Right cardiac atrium (tissue), 5 donors: Measurements from ENCODE around the gene POU2F1. TPM values are rescaled to one million over a fixed set of nuclear protein-coding genes. Genes with fewer than 3 reads are reported as not detected.
"Not testable (repeated sequence)": the region's sequence is repeated elsewhere in the genome, so short reads cannot be mapped to it uniquely, and the experiment has no call there.

Experiments
- ATAC-seq, 2 donors: fragments of 200-7000 bp; cut with Tn5 transposase; one replicate each; pipeline versions ENCODE4 v1.8.0 to v1.9.1; 2020; ENCODE audit warnings: moderate library complexity in 2 of 2, mild to moderate bottlenecking in 1 of 2
- DNase-seq, 3 donors: peaks; one replicate each; pipeline ENCODE4 v3.0.0-alpha.2; 2020
- H3K27ac ChIP-seq: one replicate; pipeline ENCODE4 v1.5.1; 2013; ENCODE audit warnings: mild to moderate bottlenecking, low read length, control low read depth, moderate library complexity
- H3K27me3 ChIP-seq: one replicate; pipeline ENCODE4 v1.6.1; 2013; ENCODE audit not compliant: control insufficient read depth, insufficient read depth
- H3K4me1 ChIP-seq: one replicate; pipeline ENCODE4 v1.6.1; 2013; ENCODE audit warnings: low read length; ENCODE audit not compliant: control insufficient read depth, insufficient read depth
- H3K4me3 ChIP-seq: one replicate; pipeline ENCODE4 v1.5.1; 2013; ENCODE audit warnings: low read length, control low read depth
- H3K9me3 ChIP-seq: one replicate; pipeline ENCODE4 v1.6.1; 2013; ENCODE audit warnings: low read length; ENCODE audit not compliant: control insufficient read depth
- WGBS: extraction: QIAGEN DNeasy Blood & Tissue Kit; methylation state at CpG from one replicate; pipeline ENCODE4 v1.1.7; 2013; 5-methylcytosine and 5-hydroxymethylcytosine counted together
- intact Hi-C, 4 donors: fragments of 100-400 bp; cut with DNase I; formaldehyde crosslinking; loops; one replicate each; pipeline versions ENCODE4 v1.11.0 to v1.14.0; 2022 to 2023
- polyA plus RNA-seq: library from polyadenylated mRNA; stranded (reverse); fragments of 200-250 nt; gene quantifications from one replicate; pipeline ENCODE4 v1.2.3, GENCODE V29; 2013
- total RNA-seq, 4 donors: library from RNA; stranded (reverse); fragmentation: NEBNext Ultra II Directional; extraction: Animal tissue kit (Norgen Biotek cat#: 25700); gene quantifications; one replicate each; pipeline ENCODE4 v1.2.1, GENCODE V29; 2021
- donor health status: healthy with polysubstance abuse.
- donor health status: DM: no; HTN: yes; CAD: no.
- donor health status: DM: no; HTN: no; CAD: no.
- donor health status: DM: no; HTN: yes; CAD: no; lungs with severe emphysema.
- donor health status: DM: yes; HTN: yes; CAD: no.

Gene POU2F1
- total and polyA plus RNA-seq, 5 donors, result 3.2 to 12.5 (median 9.6) TPM

DNA sequence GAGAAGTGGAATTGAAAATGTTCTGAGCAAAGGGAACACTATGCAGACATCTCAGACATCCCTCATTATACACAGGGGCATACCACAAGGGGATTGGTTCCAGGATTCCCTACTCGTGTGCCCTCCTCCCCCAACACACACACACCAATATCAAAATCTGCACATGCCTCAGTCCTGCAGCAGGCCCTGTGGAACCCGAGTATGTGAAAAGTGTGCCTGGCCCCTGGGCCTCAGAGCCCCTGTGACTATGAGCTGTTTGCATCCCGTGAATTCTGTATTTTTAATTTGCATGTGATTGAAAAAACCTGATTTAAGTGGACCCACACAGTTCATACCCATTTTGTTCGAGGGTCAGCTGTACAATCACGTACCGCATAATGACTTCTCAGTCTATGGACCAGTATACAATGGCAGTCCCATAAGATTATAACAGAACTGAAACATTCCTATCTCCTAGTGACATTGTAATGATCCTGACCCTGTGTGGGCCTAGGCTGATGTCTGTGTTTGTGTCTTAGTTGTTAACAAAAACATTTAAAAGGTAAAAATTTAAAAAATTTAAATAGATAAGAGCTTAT is 11.3 kb downstream of the POU2F1 start:
- Histone ChIP-seq H3K4me1 (peaks cover 7% of the 10 kb centered on the region), H3K27ac (no peak overlapping the region), H3K27me3 (no peaks in the 10 kb centered on the region), H3K4me3 (no peak overlapping the region), H3K9me3 (no peaks in the 10 kb centered on the region)
- intact Hi-C loops, result no loop called here
- no peak for ATAC-seq
- no peak for DNase-seq
- 88% methylated on average over 6 of the region's 6 CpGs for WGBS

DNA sequence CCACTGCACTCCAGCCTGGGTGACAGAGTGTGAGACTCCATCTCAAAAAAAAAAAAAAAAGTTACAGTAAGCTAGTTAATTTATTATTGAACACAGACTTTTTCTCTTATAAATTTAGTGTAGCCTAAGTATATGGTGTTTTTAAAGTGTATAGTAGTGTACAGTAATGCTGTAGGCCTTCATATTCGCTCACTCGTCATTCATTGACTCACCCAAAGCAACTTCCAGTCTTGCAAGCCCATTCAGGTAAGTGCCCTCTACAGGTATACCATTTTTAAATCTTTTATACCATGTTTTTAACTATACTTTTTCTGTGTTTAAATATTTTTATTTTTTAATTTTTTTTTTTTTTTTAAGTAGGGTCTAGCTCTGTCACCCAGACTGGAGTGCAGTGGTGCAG is 12.1 kb downstream of the POU2F1 start:
- intact Hi-C loops, result no loop called here
- Histone ChIP-seq H3K9me3 (no peaks in the 10 kb centered on the region), H3K27ac (no peak overlapping the region), H3K4me3 (no peak overlapping the region), H3K27me3 (no peaks in the 10 kb centered on the region), H3K4me1 (peaks cover 9% of the 10 kb centered on the region)
- no peak for DNase-seq
- ATAC-seq, result no peak
- 98% methylated on average over 2 of the region's 2 CpGs for WGBS

DNA sequence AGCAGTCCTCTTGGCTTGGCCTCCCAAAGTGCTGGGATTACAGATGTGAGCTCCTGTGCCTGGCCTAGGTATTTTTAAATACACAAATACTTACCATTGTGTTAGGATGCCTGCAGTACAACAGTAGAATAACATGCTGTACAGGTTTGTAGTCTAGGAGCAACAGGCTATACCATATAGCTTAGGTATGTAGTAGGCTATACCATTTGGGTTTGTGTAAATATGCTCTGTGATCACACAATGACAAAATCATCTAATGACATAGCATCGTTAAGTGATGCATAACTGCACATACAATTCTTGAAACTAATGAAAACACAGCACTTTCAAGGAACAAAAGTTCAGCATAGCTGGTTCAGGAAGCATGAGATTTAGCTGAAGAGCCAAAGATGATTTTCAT is 12.7 kb downstream of the POU2F1 start:
- no peak for ATAC-seq
- 80% methylated on average over 1 of the region's 1 CpG for WGBS
- no peak for DNase-seq
- H3K4me1 ChIP-seq, result peaks cover 7% of the 10 kb centered on the region
- no peak overlapping the region for H3K27ac ChIP-seq
- no peak overlapping the region for H3K4me3 ChIP-seq
- H3K27me3 ChIP-seq, result no peaks in the 10 kb centered on the region
- no peaks in the 10 kb centered on the region for H3K9me3 ChIP-seq
- intact Hi-C loops, result no loop called here

DNA sequence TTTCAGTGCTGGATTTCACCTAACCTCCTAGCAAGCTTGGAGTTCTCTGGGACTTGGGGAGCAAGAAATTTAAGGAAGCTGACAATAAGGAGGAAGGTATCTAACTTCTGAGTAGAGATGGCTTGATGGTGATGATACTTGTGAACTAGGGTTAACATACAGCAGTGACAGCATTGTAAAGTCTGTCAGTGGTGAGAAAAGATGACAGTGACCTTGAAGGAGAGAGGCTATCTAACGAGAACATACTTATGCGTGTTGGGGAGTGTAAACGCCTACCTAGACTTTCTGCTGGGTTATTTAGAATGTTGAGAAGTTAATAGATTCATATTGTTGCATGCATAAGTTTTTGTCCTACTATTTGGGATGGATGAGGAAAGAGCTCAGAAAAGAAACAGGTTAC is 16.3 kb downstream of the POU2F1 start:
- Histone ChIP-seq H3K27ac (no peak overlapping the region), H3K9me3 (no peaks in the 10 kb centered on the region), H3K27me3 (no peaks in the 10 kb centered on the region), H3K4me3 (no peak overlapping the region), H3K4me1 (peaks cover 3% of the 10 kb centered on the region)
- ATAC-seq (no peak), DNase-seq (no peak)
- WGBS, result 70% methylated on average over 3 of the region's 3 CpGs
- intact Hi-C loops, result no loop called here

DNA sequence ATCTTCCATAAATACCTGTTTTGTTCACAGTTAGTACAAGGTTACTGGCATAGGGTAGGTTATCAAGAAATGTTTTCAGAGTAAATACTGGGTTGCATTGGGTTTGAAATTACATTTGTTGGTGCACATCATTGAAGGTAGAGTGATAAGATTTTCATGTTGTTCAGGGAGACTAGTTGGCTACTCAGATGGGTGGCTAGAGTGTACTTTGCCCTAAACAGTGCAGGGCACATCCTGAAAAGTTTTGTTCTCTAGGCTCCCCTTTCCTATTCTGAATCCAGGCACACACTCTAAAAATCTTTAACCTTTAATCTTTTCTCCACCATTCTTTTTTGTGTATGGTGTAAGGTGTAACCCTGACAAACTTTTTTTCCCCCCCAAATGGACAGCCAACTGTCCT is 18.0 kb downstream of the POU2F1 start:
- intact Hi-C loops, result no loop called here

DNA sequence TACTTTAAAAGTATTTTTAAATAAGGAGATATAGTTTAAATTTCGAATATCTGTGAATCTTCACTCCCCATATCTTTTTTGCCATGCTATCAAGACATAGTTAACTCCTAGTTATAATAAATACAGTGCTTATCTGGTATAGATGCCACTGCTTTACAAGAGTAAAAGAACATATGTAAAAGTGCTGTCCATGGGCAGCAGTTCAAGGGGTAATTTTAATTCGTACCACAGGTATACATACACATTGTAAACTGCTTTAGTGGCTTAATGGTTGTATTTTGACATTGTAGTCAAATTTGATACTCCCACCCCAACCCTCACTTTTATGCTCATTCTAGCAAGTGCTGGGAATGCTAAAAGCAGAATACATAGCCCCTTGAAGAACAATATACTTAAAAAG is 18.6 kb downstream of the POU2F1 start:
- Histone ChIP-seq H3K4me3 (no peak overlapping the region), H3K9me3 (no peaks in the 10 kb centered on the region), H3K27me3 (no peaks in the 10 kb centered on the region), H3K27ac (no peak overlapping the region), H3K4me1 (peaks cover 3% of the 10 kb centered on the region)
- intact Hi-C loops, result no loop called here
- ATAC-seq (no peak), DNase-seq (no peak)
- 90% methylated on average over 2 of the region's 2 CpGs for WGBS

More for the DNA sequence above, 18.0 kb downstream of the POU2F1 start:
- no peak for DNase-seq
- no peak overlapping the region for H3K27ac ChIP-seq
- no peaks in the 10 kb centered on the region for H3K27me3 ChIP-seq
- no peak for ATAC-seq
- H3K4me3 ChIP-seq, result no peak overlapping the region
- H3K9me3 ChIP-seq, result no peaks in the 10 kb centered on the region
- peaks cover 3% of the 10 kb centered on the region for H3K4me1 ChIP-seq

DNA sequence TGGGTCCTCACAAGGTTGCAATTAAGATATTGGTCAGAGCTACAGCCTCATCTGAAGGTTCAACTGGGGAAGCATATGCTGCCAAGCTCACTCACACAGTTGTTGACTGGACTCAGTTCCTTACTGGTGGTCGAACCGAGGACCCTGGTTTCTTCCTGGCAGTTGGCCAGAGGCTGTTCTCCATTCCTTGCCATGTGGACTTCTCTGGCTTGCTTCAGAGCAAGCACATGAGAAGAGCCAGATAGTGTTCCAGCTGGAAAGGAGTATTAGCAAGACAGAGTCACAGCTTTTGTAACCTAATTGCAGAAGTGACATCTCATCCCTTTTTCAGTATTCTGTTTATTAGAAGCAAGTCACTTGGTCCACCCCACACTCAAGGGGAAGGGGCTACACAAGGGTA is 23.6 kb downstream of the POU2F1 start:
- ATAC-seq, result no peak
- intact Hi-C loops, result no loop called here
- DNase-seq, result no peak
- no peak overlapping the region for H3K27ac ChIP-seq
- no peaks in the 10 kb centered on the region for H3K4me1 ChIP-seq
- 97% methylated on average over 2 of the region's 2 CpGs for WGBS
- H3K9me3 ChIP-seq, result no peaks in the 10 kb centered on the region
- no peak overlapping the region for H3K4me3 ChIP-seq
- no peaks in the 10 kb centered on the region for H3K27me3 ChIP-seq

DNA sequence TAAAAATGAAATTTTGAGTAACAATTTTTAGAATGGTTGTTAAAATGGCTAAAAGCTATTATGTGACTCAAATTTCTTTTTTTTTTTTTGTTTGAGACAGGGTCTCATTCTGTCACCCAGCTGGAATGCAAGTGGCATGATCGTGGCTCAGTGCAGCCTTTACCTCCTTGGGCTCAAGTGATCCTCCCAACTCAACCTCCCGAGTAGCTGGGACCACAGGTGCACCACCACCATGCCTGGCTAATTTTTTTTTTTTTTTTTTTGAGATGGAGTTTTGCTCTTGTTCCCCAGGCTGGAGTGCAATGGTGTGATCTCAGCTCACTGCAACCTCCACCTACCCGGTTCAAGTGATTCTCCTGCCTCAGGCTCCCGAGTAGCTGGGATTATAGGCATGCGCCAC is 24.5 kb downstream of the POU2F1 start:
- intact Hi-C loops, ATAC-seq, DNase-seq, H3K27ac ChIP-seq, H3K4me3 ChIP-seq, H3K4me1 ChIP-seq, H3K9me3 ChIP-seq, H3K27me3 ChIP-seq: not testable (repeated sequence)
- WGBS, result 95% methylated on average over 5 of the region's 5 CpGs

DNA sequence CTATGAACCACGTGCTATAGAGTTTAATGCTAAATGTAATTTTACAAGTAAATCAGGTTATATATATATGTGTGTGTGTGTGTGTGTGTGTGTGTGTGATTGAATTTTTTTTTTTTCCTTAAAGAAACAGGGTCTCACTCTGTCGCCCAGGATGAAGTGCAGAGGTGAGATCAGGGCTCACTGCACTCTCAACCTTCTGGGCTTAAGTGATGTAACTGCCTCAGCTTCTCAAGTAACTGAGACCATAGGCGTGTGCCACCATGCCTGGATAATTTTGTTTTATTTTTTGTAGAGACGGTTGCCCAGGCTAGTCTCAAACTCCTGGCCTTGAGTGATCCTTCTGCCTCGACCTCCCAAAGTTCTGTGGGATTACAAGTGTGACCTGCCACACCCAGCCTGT is 26.3 kb downstream of the POU2F1 start:
- 75% methylated on average over 5 of the region's 5 CpGs for WGBS

DNA sequence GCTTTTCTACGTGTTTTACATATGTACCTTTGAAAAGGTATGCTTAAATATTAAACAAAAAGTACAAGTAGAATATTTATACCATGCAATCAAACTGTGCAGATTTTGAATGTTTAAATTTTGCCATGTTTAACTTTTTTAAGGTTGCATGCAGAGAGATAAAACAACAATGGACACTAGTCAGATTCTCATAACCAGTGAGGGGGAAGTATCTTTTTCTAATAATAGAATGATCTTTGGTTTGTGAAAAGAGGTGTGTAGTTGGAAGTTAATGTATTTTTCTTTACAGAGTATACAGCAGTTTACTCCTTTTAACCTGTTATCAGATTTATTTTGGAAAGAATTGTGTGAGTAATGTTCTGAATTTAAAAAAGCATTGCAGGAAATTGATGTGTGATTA is 27.1 kb downstream of the POU2F1 start:
- no peak for DNase-seq
- ATAC-seq, result no peak
- no peaks in the 10 kb centered on the region for H3K4me1 ChIP-seq
- H3K27me3 ChIP-seq, result no peaks in the 10 kb centered on the region
- no peak overlapping the region for H3K4me3 ChIP-seq
- 90% methylated on average over 1 of the region's 1 CpG for WGBS
- H3K27ac ChIP-seq, result no peak overlapping the region
- no peaks in the 10 kb centered on the region for H3K9me3 ChIP-seq
- intact Hi-C loops, result no loop called here

More for the DNA sequence above, 26.3 kb downstream of the POU2F1 start:
- Histone ChIP-seq H3K27ac (no peak overlapping the region), H3K4me1 (no peaks in the 10 kb centered on the region), H3K27me3 (no peaks in the 10 kb centered on the region), H3K4me3 (no peak overlapping the region), H3K9me3 (no peaks in the 10 kb centered on the region)
- ATAC-seq (no peak), DNase-seq (no peak)
- intact Hi-C loops, result no loop called here

DNA sequence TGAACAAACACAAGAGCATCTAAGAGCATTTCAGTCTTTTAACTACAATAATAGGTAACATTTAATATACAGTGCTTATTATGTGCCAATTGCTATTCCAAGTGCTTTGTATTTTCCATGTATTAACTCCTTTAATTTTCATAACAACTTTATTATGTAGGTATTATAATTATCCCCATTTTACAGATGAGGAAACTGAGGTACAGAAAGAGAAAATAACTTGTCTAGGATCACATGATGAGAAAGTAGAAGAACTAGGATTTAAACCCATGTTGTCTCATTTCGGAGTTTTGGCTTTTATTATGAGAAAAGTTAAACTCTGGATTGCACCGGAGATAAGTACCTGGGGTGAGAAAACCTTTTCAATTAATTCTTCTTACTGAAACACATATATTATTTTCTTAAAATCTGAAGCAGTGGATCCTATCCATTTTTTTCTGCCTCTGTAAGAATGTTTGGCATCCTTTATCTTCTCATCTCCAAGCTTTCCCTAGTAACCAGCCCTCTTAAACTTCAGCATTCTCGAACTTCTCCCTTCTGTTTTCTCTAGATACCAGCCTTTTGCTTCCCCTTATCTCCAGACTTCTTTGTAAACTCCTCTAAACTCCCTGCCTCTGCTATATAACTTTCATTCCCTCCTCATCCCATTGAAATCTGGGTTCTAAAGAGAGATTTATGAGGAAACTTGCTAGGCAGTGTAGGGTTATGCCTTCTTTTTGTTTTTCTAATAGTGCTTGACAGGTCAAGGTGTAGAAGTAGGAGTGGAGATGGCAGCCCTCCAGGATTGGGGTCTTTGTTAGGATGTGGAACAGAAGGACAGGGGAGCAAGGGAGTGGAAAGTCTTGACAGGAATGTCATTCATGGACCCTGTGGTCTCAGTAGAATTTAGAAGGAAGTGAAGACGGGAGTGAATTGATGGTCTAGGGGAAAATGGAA is 28.3 kb downstream of the POU2F1 start:
- Histone ChIP-seq H3K4me3 (no peak overlapping the region), H3K27ac (no peak overlapping the region), H3K4me1 (peaks cover 3% of the 10 kb centered on the region), H3K27me3 (no peaks in the 10 kb centered on the region), H3K9me3 (no peaks in the 10 kb centered on the region)
- WGBS, result 88% methylated on average over 4 of the region's 4 CpGs
- DNase-seq (no peak), ATAC-seq (no peak)
- intact Hi-C loops, result no loop called here
